ENCODE data around the gene RXYLT1. TPM values are rescaled to one million over a fixed set of nuclear protein-coding genes. Genes with fewer than 3 reads are reported as not detected.
A peak's percentile ranks its signal among the peaks of the same experiment; 100 is the strongest.

RXYLT1 gene
- total RNA-seq, 1 experiment from 2014 or later = 9.8 TPM

DNA sequence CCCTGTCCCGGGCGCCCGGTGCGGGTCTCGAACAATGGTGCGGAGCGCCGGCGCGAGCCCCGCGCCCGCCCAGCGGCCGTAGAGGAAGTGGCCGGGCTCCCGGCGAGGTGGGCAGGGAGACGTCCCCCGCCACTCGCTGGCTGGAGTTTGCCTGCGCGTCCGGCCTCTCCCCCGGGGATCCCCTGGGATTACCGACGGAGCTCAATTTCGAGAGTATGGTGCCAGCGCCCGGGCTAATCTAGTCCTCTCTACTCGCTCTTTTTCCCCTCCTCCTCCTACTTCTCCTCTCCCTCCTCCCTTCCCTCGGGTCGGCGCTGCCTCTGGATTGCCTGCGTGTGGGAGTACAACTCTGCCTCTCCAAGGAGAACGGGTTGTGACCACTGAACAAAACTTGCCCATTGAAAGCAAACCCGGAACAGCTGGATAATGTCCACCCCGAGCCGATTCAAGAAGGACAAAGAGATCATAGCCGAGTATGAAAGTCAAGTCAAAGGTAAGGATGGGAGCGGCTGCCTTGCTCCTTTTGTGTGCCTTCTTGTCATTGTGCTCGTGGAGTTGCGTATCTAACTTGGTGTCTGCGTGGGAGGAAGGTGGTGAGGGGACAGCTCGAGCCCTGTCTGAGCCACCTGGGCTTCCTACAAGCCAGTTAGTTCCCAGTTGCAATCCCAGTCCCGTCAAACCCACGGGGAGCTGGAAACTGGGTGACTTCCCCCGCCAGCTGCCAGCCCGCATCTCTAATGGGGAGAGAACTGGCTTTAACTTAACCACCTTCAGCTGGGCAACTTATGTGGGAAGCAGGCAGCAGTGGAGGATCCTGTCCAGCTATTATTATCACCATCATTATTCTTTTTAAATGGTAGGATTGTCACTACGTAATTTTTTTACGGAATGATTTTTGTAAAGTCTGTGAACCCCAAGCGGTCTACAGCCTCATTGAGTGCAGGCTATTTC is 65.0 kb downstream of the RXYLT1 start, which contains the start of gene SRGAP1:
Gene SRGAP1, plus strand, starts transcription at position 310 of the 951 bp plus-strand sequence. Its CDS starts 117 bp downstream, at position 427.
- Mint-ChIP-seq H3K27ac (peak within 1 kb of the TSS; percentile 34; the same call in 1 of the 2 replicates), H3K4me1 (peaks cover 22% of the 10 kb centered on the region), H3K27me3 (ENCODE audit: low read depth) (peaks cover 4% of the 10 kb centered on the region), H3K4me3 (peak within 1 kb of the TSS; percentile 95), H3K9me3 (no peaks in the 10 kb centered on the region), H3K36me3 (no peaks in the 10 kb centered on the region)
- TF ChIP-seq ZNF263 (CRISPR knock-in tag; IDR thresholded peaks at IDR 0.05; ENCODE audit: low read depth) (peak; percentile 83), HMGA2 (CRISPR knock-in tag; IDR thresholded peaks at IDR 0.05) (peak; percentile 18; the same call in 1 of the 2 replicates), FOXJ3 (CRISPR knock-in tag; IDR thresholded peaks at IDR 0.05; ENCODE audit: borderline replicate concordance) (no peak), ZBTB21 (CRISPR knock-in tag; IDR thresholded peaks at IDR 0.05; ENCODE audit: borderline replicate concordance) (no peak), ATF1 (CRISPR knock-in tag; IDR thresholded peaks at IDR 0.05) (0 out of 2 replicates have a peak, but pooled peaks have one; percentile 3), CTCF (IDR thresholded peaks at IDR 0.05) (no peak), JAZF1 (CRISPR knock-in tag; IDR thresholded peaks at IDR 0.05) (no peak), NR1H2 (CRISPR knock-in tag; IDR thresholded peaks at IDR 0.05) (no peak), SOX15 (CRISPR knock-in tag; IDR thresholded peaks at IDR 0.05) (no peak), IRF1 (CRISPR knock-in tag; IDR thresholded peaks at IDR 0.05) (peak; percentile 7; the same call in 1 of the 2 replicates), CREB1 (CRISPR knock-in tag; IDR thresholded peaks at IDR 0.05) (no peak), TP53 (CRISPR knock-in tag; IDR thresholded peaks at IDR 0.05) (0 out of 2 replicates have a peak, but pooled peaks have one; percentile 6)
- TF ChIP-seq, protein P1, sequence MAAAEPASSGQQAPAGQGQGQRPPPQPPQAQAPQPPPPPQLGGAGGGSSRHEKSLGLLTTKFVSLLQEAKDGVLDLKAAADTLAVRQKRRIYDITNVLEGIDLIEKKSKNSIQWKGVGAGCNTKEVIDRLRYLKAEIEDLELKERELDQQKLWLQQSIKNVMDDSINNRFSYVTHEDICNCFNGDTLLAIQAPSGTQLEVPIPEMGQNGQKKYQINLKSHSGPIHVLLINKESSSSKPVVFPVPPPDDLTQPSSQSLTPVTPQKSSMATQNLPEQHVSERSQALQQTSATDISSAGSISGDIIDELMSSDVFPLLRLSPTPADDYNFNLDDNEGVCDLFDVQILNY (CRISPR knock-in tag; IDR thresholded peaks at IDR 0.05) = no peak
- ChIA-PET CTCF (interaction anchor here (0.7 to 3.1 kb wide), 17 partner anchors 9 to 412 kb away, joined by 3 to 26 read pairs (median 5); partner anchors contain the start of gene KICS2), POLR2A (interaction anchor here (0.6 to 1.5 kb wide), 5 partner anchors 84 to 825 kb away, joined by 3 to 5 read pairs (median 4); partner anchors contain the start of gene KICS2)
- DNase-seq (ENCODE audit: low spot score) (no peak), ATAC-seq (peak; percentile 2)

GRCh38 chr12:63845726-63846125 is 66.0 kb downstream of the RXYLT1 start:
- Mint-ChIP-seq H3K27ac (no peak overlapping the region), H3K9me3 (no peaks in the 10 kb centered on the region), H3K36me3 (no peaks in the 10 kb centered on the region), H3K4me3 (peak overlapping the region; percentile 95), H3K27me3 (ENCODE audit: low read depth) (peaks cover 4% of the 10 kb centered on the region), H3K4me1 (peaks cover 22% of the 10 kb centered on the region)
- no peak for DNase-seq (ENCODE audit: low spot score)
- ChIA-PET POLR2A (interaction anchor here (0.6 kb wide), 1 partner anchor 824 kb away, joined by 4 read pairs; no protein-coding TSS in a partner anchor), CTCF (interaction anchor here (3.0 kb wide), 1 partner anchor 336 kb away, joined by 18 read pairs; no protein-coding TSS in a partner anchor)
- no peak for ATAC-seq
- TF ChIP-seq CTCF (IDR thresholded peaks at IDR 0.05) = no peak
- TF ChIP-seq ETV6 (CRISPR knock-in tag; IDR thresholded peaks at IDR 0.05) = no peak
- TF ChIP-seq ARID4B (CRISPR knock-in tag; IDR thresholded peaks at IDR 0.05; ENCODE audit: borderline replicate concordance) = no peak
- TF ChIP-seq, protein P2, sequence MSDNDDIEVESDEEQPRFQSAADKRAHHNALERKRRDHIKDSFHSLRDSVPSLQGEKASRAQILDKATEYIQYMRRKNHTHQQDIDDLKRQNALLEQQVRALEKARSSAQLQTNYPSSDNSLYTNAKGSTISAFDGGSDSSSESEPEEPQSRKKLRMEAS (CRISPR knock-in tag; IDR thresholded peaks at IDR 0.05) = no peak
- no peak for TF ChIP-seq TCF7 (CRISPR knock-in tag; IDR thresholded peaks at IDR 0.05; ENCODE audit: low read depth)
- TF ChIP-seq, protein P3, sequence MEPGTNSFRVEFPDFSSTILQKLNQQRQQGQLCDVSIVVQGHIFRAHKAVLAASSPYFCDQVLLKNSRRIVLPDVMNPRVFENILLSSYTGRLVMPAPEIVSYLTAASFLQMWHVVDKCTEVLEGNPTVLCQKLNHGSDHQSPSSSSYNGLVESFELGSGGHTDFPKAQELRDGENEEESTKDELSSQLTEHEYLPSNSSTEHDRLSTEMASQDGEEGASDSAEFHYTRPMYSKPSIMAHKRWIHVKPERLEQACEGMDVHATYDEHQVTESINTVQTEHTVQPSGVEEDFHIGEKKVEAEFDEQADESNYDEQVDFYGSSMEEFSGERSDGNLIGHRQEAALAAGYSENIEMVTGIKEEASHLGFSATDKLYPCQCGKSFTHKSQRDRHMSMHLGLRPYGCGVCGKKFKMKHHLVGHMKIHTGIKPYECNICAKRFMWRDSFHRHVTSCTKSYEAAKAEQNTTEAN (CRISPR knock-in tag; IDR thresholded peaks at IDR 0.05) = no peak
- TF ChIP-seq ZNF138 (CRISPR knock-in tag; conservative IDR thresholded peaks at IDR 0.05) = no peak
